Measurements from ENCODE around the gene CHAD. TPM values are rescaled to one million over a fixed set of nuclear protein-coding genes. Genes with fewer than 3 reads are reported as not detected.
A peak's percentile ranks its signal among the peaks of the same experiment; 100 is the strongest.

The CHAD gene
- total and polyA plus RNA-seq, 2 of the 13 experiments (the other 11 are each of a cell fraction or from before 2014, with no cell fraction given) = 1.4 TPM; not detected in 1

DNA sequence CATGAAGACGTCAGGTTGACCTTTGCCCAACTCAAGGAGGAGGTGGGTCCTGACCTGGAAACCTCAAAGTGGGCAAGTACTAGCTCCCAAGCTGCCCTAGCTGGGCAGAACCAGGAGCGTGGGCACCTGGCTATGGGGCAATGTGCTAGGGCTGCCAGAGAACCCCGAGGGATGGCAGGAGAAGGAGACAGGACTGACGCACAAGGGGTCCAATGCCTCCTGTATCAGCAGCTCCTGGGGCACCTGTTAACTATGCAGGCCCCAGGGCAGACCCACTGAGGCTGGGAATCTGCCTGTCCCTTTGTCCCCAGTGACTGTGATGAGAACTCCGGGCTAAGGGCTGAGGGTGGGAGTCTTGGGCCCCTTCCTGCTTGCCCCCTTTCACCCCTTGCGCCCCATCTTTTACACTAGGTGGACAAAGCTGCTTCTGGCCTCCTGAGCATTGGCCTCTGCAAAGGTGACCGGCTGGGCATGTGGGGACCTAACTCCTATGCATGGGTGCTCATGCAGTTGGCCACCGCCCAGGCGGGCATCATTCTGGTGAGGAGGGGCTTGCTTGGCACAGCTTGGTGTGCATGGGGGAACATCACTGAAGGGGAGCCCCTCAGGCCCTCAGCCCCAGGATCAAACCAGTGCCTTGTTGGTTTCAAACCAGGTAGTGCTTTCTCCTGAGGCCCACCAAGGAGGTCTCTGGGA is 7.7 kb downstream of the CHAD start (continued):
- peak; percentile 7 for TF ChIP-seq RBM22 (optimal IDR thresholded peaks at IDR 0.05; ENCODE audit: low read length)
- TF ChIP-seq, protein P1, sequence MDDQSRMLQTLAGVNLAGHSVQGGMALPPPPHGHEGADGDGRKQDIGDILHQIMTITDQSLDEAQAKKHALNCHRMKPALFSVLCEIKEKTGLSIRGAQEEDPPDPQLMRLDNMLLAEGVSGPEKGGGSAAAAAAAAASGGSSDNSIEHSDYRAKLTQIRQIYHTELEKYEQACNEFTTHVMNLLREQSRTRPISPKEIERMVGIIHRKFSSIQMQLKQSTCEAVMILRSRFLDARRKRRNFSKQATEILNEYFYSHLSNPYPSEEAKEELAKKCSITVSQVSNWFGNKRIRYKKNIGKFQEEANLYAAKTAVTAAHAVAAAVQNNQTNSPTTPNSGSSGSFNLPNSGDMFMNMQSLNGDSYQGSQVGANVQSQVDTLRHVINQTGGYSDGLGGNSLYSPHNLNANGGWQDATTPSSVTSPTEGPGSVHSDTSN (CRISPR knock-in tag; IDR thresholded peaks at IDR 0.05; ENCODE audit: borderline replicate concordance) = no peak
- TF ChIP-seq HHEX (CRISPR knock-in tag; IDR thresholded peaks at IDR 0.05) = no peak
- TF ChIP-seq PHF5A (CRISPR knock-in tag; IDR thresholded peaks at IDR 0.05; ENCODE audit: low read depth, unreplicated experiment) = no peak
- no peak for TF ChIP-seq MAZ (IDR thresholded peaks at IDR 0.05; ENCODE audit: borderline replicate concordance, low read depth, low read length)
- no peak for TF ChIP-seq MAZ (CRISPR knock-in tag; IDR thresholded peaks at IDR 0.05; ENCODE audit: low read depth)
- TF ChIP-seq ZNF770 (CRISPR knock-in tag; IDR thresholded peaks at IDR 0.05) = no peak
- TF ChIP-seq PAXIP1 (CRISPR knock-in tag; conservative IDR thresholded peaks at IDR 0.05) = no peak
